GM21360 (cell line): ENCODE results near the gene ZNF438.
"Not testable (repeated sequence)": the region's sequence is repeated elsewhere in the genome, so short reads cannot be mapped to it uniquely, and the experiment has no call there.

Source experiments
- ATAC-seq: cut with Tn5 transposase; IDR thresholded peaks from one replicate; pipeline ENCODE4 v1.9.1; 2021; ENCODE audit warnings: mild to moderate bottlenecking, moderate library complexity; ENCODE audit not compliant: unreplicated experiment

ZNF438 gene, protein sequence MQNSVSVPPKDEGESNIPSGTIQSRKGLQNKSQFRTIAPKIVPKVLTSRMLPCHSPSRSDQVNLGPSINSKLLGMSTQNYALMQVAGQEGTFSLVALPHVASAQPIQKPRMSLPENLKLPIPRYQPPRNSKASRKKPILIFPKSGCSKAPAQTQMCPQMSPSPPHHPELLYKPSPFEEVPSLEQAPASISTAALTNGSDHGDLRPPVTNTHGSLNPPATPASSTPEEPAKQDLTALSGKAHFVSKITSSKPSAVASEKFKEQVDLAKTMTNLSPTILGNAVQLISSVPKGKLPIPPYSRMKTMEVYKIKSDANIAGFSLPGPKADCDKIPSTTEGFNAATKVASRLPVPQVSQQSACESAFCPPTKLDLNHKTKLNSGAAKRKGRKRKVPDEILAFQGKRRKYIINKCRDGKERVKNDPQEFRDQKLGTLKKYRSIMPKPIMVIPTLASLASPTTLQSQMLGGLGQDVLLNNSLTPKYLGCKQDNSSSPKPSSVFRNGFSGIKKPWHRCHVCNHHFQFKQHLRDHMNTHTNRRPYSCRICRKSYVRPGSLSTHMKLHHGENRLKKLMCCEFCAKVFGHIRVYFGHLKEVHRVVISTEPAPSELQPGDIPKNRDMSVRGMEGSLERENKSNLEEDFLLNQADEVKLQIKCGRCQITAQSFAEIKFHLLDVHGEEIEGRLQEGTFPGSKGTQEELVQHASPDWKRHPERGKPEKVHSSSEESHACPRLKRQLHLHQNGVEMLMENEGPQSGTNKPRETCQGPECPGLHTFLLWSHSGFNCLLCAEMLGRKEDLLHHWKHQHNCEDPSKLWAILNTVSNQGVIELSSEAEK

DNA sequence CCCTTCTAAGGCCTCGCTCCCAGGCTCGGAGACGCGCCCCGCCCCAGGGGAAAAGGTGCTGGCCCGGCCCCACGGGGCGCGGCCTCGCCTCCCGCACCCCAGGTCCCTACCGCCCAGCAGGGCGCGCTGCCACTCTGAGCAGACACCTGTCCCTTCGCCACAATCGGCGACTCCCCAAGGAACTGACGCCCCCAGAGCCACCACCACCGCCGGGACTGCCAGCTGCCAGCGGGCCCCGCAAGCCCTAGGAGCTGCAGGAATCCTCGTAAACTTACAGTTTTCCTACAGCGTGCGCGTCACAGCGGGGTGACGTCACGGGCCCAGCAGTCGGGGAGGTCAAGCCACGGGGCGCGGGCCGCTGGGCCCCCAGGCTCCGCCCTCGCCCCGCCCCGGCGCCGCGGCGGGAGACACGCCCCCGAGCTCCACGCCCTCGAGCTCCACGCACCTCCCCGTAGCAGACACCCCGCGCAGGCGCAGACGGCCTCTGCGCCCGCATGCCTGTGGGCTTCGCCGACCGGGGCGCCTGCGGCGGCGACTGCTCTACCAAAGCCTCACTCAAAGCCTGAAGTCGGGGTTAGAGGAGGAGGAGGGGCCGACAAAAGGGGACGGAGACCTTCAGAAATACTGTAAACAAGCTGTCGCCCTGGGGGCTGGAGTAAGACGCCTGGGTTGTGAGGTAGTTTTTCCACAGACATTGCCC, at the start of gene ZNF438:
ZNF438 (minus strand) TSS at position 308 of the 700 bp plus-strand sequence. CDS start 154,831 bp downstream, outside the sequence.
- peak; percentile 84 for ATAC-seq

DNA sequence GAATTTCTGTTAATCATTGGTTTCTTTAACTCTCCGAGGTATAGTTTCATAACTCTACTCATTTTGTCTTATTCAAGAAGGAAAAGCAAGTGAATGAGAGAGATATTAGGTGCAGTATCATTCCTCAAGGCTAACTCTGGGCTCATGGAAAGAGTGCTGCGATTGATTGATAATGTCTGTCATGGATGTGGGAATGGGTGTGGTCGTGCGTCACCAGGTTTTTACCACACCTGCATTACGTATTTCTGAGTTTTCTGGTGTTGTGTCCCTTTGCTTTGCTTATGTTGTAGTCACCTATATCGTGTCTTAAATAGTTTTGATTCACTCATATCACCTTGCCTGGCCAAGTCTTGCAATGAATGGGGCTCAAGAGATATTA, 44.9 kb upstream of the ZNF438 start:
- ATAC-seq, result no peak

DNA sequence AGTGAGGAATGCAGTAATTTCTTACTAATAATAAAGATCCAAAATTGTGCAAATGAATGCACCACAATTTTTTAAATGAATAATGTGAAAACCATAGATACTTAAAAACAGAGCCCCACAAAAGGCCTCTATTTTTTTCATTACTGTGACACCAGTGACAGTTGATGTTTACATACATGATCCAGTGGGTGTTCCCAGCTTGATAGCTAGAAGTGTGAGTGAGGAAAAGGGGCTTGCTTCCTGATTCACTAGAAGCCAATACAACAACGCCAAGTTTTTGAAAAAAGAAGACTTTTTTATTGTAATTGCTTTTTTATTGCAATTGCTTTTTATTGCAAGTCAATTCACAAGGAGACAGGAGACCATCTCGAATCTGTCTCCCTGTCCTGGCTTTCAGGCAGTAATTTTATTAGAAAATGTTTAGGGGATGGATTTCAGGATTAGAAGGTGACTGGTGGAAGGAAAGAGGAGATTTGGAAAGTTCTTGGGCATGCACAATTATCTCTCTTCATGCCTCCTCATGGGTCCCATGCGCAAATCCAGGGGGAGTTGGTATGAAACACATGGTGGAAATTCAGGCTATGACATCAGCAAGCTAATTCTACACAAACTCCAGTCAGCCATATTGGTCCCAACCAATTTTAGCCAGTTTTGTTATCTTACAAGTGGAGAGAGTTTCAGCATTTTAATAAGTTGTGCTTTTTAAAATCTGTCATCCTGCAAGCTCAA, 44.4 kb upstream of the ZNF438 start:
- no peak for ATAC-seq

DNA sequence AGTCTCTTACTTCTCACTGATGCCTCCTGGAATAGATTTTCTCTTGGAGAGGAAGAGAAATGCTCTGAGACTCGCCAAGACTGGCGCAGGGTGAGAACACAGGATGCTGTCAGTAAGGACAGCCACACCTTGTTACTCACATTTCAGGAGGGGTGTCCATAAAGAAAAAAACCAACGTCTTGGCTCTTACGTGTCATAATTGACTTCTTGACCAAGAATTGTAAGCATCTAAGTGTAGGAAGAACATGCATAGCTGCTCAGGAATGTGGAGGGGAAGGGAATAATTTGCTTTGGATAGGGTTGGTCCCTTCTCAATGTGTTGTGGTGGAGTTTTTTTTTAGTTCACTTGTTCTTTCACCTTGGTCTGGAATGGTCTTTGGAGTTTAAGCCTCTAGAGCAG, 43.8 kb upstream of the ZNF438 start:
- ATAC-seq, result no peak

DNA sequence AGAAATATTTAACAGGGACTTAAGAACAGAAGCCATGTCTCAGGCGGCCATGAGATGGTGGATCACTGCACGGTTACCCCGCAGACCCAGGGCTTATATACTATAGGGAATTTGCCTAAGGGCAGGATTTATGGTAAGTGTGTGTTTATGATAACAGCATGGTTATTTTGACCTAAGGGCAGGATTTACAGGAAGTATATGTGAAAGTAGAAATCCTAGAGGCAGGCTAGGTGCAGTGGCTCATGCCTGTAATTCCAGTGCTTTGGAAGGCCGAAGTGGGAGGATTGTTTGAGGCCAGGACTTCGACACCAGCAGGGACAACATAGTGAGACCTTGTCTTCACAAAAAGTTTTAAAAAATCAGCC, 43.0 kb upstream of the ZNF438 start:
- ATAC-seq, result no peak

DNA sequence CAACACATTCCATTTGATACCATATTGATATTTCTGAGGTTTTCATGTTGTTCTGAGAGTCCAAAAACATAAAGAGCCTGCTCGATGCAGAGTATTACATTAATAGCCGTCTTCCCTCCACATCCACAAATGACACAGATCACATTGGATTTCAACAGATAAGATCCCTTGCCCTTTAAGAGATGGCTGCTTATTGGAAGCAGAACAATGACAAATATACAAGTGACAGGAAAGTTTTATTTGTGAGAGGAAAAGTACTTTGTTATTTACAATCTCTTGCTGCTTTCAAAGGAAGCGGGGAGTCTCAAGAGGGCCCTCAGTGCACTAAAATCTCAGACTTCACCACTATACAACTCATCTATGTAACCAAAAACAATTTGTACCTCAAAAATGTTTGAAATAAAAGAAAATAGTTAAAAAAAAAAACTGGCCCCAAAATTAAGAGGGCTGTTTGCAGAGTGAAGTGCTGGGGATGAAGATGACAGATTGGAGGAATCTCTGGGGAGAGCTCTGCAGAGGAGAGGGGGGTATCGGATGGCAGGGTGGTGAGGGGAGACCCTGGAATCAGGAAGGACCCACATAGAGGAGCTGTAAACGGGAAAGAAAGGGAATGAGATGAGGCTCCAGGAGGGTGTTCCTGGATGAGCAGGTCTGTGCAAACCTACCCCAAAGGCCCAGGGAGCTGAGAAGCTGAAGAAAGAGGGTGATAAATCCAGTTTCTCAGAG, 42.5 kb upstream of the ZNF438 start:
- no peak for ATAC-seq

DNA sequence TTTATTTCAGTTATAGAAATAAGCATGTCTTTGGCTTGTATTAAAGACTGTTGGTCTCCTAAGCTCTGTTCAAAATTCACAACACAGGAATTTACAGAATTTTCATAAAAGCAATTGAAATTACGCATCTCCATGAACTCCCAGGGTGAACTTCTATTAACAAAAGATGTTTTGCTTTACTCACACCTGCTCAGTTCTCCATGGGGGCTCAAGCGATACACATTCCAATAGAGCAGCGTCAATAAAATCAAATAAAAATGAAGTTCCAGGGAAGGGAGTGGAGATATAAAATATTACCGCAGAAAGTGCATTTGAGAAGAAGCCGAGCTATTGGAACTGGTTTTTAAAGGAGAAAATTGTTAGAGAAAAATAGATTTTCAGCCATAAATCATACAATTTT, 41.5 kb upstream of the ZNF438 start:
- ATAC-seq, result no peak

DNA sequence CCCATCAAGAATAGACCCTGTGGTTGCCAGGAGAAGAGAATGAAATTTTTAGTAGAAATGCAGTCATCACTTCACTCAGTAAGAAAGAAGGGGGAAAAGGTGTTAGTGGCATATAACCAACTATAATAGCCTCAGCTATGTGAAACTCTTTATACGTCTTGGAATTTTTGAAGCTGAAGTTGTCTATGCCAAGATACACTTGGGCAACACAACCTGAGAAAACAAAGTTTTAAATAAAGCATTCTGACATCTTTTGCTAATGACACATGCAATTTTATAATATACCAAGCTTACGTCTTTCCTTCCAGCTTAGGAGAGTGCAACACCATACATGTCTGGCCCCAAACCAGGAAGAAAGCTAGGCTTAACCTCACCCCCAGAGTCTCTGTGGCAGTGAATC, 40.8 kb upstream of the ZNF438 start:
- ATAC-seq, result no peak

DNA sequence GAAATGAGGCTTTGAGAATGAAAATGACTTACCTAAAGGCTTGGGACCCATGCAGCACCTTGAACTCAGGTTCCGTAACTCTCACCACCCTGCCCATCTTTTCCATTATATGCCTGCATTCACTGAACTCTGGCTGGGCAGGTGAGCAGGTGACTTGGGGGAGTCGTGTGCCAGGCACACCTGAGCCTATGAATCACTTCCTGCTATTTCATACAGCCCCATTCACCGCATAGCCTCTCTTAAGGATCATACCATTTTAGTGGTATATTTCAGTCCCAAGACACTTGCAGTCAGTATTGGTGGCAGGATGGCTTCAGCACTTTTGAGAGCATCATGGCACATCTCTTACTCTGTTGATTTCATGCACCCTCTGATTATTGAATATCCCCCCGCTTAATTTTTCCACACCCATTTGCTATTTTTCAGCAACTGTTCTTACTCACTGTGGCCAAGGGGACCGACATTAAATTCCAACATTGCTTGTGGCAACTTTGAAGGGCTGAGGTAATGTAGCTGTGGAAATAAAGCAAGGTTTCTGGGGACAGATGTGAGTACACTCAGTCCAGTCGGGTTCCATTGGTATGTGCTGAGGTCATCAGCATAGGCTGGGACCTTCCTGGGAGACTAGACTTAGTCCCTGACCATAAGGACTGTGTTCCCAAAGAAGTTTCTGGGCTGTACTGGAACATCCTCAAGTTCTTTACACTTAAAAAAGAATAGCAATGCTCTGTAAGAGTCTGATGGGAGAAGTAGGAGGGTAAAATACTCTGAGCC, 39.8 kb upstream of the ZNF438 start:
- ATAC-seq, result no peak

DNA sequence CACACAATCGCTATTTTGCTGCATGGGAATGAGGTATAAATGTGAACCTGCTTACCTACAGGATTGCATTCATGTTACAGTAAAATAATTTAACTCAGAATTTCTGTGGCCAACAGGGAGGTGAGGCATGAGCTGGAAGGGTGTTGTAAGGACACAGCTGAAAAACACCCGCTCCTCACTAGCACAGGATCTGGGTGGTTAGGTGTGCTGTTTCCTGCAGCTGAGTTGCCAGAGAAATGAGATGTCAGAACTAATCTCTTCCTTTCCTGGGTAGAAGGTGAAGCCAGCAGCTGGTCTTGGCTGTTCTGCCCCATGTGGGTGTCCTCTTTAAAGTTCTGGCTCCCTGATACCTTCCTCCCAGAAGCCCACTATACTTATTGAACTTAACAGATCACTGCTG, 39.0 kb upstream of the ZNF438 start:
- ATAC-seq, result no peak

DNA sequence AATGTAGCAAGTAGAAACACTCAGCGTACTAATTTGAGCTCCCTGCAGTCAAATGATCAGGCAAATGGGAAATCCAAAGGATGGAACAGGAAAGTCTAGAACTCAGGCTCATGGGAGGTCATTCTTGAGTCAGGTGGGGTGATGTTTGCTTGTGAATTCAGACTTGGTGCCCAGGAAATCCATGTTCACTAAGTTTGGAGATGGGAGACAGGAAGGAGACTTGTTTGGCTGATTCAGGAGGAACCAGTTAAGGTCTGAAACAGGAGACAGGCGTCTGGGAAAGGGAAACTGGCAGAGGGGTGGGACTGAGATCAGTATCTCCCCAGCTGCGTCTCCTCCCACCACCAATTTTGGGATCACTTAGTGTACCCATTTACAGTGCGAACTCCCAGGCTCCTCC, 38.4 kb upstream of the ZNF438 start:
- ATAC-seq, result no peak

DNA sequence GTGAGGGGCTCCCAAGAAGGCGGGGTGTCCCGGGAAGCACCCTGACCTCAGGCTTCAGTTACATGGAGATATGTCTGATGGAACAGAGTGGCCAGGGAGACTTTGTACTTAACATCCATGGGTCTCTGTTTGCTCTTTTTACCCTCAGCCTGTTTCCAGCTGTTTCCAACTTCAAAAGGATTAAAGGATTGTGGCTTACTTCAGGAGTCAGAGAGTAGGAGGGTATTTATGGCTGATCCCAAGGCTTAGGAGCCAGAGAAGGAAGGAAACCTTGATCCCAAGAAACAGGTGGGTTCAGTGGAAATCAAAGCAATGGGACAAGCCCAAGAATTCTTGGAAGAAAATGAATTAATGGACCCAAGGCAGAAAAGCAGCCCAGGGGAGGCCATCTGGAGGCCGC, 37.7 kb upstream of the ZNF438 start:
- no peak for ATAC-seq

DNA sequence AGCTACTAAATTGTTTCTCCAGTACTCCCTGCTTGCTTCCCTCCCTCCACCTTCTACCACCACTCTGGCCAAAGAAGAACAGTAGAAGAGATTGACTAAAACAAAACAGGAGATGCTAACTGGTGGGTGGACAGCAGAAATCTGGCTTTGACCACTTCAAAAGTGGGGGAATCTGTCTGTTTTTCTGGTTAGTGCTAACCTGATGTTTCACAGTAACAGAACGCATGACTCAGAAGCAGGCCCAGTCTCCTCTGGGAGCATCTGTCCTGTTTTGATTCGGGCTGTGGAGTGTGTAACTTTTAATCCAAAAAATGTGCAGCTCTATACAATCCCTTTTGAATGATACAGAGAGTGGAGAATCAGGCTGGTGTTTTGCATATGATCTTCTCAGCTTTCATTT, 32.7 kb upstream of the ZNF438 start:
- no peak for ATAC-seq

DNA sequence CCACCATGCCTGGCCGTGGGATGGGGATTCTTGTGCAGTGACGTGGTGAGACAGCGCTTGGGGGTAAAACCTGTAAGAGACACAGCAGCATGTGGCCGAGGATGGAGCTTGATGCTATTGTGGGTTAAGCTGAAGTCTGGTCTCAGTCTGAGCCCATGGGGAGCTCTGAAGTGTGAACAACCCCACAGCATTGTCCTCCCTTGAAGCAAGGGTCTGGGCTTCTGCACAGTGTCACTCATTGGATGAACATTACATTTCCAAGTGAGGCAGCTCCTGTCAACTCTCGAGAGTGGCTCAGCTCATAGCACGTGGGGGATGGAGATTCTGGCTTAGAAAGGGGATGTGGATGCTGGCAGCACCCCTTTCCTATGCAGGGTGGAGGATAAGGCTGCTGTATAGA, 32.2 kb upstream of the ZNF438 start:
- ATAC-seq, result no peak

DNA sequence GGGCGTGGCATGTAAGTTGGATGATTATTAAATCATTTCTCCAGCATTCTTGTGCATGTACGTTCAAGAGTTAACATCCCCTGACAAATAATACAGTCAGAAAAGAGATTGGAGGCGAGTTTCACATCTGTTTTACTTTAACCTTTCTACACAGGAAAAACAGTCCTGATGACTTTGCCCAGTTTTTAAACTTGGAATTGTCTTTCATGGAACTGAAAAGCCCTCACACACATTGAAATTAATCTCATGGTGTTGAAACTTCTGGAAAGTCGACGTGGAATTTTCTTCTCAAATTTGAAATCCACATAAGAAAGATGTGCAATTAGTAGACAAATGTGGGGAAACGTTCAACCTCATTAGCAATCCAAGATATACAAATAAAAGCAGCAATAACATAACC, 31.2 kb upstream of the ZNF438 start:
- no peak for ATAC-seq

DNA sequence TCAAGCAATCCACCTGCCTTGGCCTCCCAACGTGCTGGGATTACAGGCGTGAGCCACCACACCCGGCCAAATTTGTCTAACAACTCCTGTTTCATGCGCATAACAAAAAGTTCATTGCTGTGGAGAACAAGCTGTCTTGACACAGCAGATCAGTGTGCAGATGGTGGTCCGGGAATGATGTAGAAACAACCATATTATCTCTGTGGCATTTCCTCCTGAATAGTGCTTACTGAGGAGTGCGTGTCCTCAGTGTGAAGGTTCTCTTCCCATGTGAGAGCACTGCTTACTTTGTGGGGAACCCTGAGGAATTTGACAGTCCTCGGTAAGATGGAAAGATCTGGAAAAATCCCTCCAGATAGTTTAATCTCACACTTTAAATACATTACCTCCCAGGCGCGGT, 30.3 kb upstream of the ZNF438 start:
- ATAC-seq, result no peak

DNA sequence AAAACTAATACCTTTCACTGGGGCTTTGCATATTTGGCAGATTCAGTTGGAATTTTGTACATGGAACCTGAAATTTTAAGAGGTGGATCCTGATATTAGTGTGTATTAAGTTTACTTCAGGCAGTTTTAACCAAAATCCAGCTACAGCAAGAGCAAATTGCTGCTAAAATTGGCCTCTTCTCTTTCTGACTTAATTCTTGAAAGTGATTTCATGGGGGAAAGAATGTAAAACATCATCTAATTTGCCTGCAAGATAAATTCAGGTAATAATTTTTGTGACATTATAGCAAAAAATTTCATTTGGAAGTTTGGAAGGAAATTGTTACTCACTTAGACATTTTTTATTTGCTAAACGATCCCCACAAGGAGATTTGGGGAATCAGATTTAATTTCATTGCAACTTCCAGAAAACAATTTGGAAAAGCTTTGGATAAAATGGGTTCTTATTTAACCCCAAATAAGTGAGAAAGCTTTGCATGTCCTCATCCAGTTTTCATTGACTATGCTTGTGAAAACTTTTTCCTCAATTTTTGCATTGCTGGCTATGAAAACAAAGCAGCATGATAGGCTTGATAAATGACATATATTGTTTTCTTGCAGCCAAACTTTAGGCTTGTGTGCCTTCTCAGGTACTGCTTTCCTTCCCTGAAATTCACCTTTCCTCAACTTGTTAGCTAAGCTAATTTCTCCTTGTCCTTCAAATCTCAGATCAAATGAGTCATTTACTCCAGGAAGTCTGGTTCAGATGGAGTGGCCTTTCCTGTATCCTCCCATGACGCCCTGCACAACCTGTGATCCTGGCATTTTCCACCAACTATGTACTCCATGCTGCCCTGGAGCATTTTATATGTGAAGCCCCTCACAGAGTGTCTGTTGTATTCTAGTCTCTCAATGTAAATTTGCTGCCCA, 27.4 kb upstream of the ZNF438 start:
- ATAC-seq, result no peak

DNA sequence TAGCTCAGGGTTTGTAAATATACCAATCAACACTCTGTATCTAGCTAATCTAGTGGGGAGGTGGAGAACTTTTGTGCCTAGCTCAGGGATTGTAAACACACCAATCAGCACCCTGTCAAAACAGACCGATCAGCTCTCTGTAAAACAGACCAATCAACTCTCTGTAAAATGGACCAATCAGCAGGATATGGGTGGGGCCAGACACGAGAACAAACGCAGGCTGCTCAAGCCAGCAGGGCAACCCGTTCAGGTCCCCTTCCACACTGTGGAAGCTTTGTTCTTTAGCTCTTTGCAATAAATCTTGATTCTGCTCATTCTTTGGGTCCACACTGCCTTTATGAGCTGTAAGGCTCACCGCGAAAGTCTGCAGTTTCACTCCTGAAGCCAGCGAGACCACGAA, 25.0 kb upstream of the ZNF438 start:
- not testable (repeated sequence) for ATAC-seq
